SU-DHL-6 (cell line): ENCODE results near the gene CHAT.

Source experiments
- H2AFZ ChIP-seq: fragments of 200-600 bp; sonication (generic); 2 replicates; pipeline ENCODE4 v1.6.1; 2014; ENCODE audit warnings: low read depth, mild to moderate bottlenecking, moderate library complexity, mixed read lengths, antibody characterized with exemption, low read length; ENCODE audit not compliant: severe bottlenecking
- H3F3A ChIP-seq: fragments of 200-600 bp; shearing (Covaris generic); 2 replicates; pipeline ENCODE4 v1.6.0; 2016; ENCODE audit warnings: antibody characterized with exemption, mild to moderate bottlenecking; ENCODE audit not compliant: insufficient read depth
- H3K27ac ChIP-seq: fragments of 200-600 bp; sonication (generic); 2 replicates; pipeline ENCODE4 v1.5.1; 2016; ENCODE audit warnings: low read depth, mild to moderate bottlenecking, low read length, moderate library complexity, mixed read lengths
- H3K27me3 ChIP-seq: fragments of 200-600 bp; sonication (generic), shearing (Covaris generic); 2 replicates; pipeline ENCODE4 v1.6.0; 2014; ENCODE audit warnings: mild to moderate bottlenecking, low read length
- H3K36me3 ChIP-seq: fragments of 200-600 bp; sonication (generic); 2 replicates; pipeline ENCODE4 v1.6.1; 2014; ENCODE audit warnings: mild to moderate bottlenecking, low read length, mixed read lengths
- H3K4me2 ChIP-seq: fragments of 300-600, 200-600 bp; shearing (Covaris generic), sonication (generic); 2 replicates; pipeline ENCODE4 v1.6.0; 2014; ENCODE audit warnings: low read length, low read depth, mild to moderate bottlenecking; ENCODE audit not compliant: poor library complexity, severe bottlenecking
- H3K4me3 ChIP-seq: fragments of 200-600 bp; sonication (generic); 2 replicates; pipeline ENCODE4 v1.5.1; 2014; ENCODE audit warnings: antibody characterized with exemption, low read length, mild to moderate bottlenecking, mixed read lengths; ENCODE audit not compliant: insufficient read depth, poor library complexity, severe bottlenecking
- H3K79me2 ChIP-seq: fragments of 200-600 bp; sonication (generic); 2 replicates; pipeline ENCODE4 v1.6.1; 2014; ENCODE audit warnings: mild to moderate bottlenecking, low read length, moderate library complexity; ENCODE audit not compliant: insufficient read depth
- H3K9ac ChIP-seq: fragments of 200-600 bp; sonication (generic); 2 replicates; pipeline ENCODE4 v1.7.0; 2014; ENCODE audit warnings: mild to moderate bottlenecking, low read length
- H3K9me2 ChIP-seq: fragments of 200-600 bp; sonication (generic); replicated peaks from 2 replicates; pipeline ENCODE4 v1.6.1; 2014; ENCODE audit warnings: low read length; ENCODE audit not compliant: insufficient read depth
- H3K9me3 ChIP-seq: fragments of 200-600 bp; sonication (generic); 2 replicates; pipeline ENCODE4 v1.6.1; 2014; ENCODE audit warnings: low read length, mixed read lengths; ENCODE audit not compliant: insufficient read depth
- H4K20me1 ChIP-seq: fragments of 200-600 bp; sonication (generic); 2 replicates; pipeline ENCODE4 v1.6.1; 2014; ENCODE audit warnings: low read depth, mild to moderate bottlenecking, antibody characterized with exemption, low read length, moderate library complexity, mixed read lengths
- CTCF ChIP-seq: fragments of 200-600 bp; sonication (generic); IDR thresholded peaks from one replicate; pipeline ENCODE4 v1.5.1; 2017; ENCODE audit warnings: antibody characterized with exemption, mild to moderate bottlenecking, low read length, moderate library complexity; ENCODE audit not compliant: insufficient read depth, poor library complexity, severe bottlenecking
- EZH2phosphoT487 ChIP-seq: fragments of 200-600 bp; sonication (generic), shearing (Covaris generic); conservative IDR thresholded peaks from 2 replicates; pipeline ENCODE4 v1.6.1; 2018; ENCODE audit warnings: mild to moderate bottlenecking, antibody characterized with exemption, low read length, moderate library complexity, mixed read lengths

The CHAT gene

GRCh38 chr10:49710966-49711365, 97.1 kb downstream of the CHAT start:
- H3K36me3 ChIP-seq, result no peaks in the 10 kb centered on the region
- H3K4me2 ChIP-seq, result no peak overlapping the region
- H3K79me2 ChIP-seq, result no peaks in the 10 kb centered on the region
- no peaks in the 10 kb centered on the region for H3K27me3 ChIP-seq
- no peak overlapping the region for H3K27ac ChIP-seq
- H3K9ac ChIP-seq, result no peak overlapping the region
- H3F3A ChIP-seq, result no peaks in the 10 kb centered on the region
- no peaks in the 10 kb centered on the region for H3K9me3 ChIP-seq
- no peaks in the 10 kb centered on the region for H3K9me2 ChIP-seq
- no peaks in the 10 kb centered on the region for H4K20me1 ChIP-seq
- TF ChIP-seq EZH2phosphoT487 (no peak), CTCF (no peak)
- no peak overlapping the region for H3K4me3 ChIP-seq
- H2AFZ ChIP-seq, result no peak overlapping the region

GRCh38 chr10:49711481-49711880, 97.6 kb downstream of the CHAT start:
- H4K20me1 ChIP-seq, result no peaks in the 10 kb centered on the region
- H3K27me3 ChIP-seq, result no peaks in the 10 kb centered on the region
- H3K9me2 ChIP-seq, result no peaks in the 10 kb centered on the region
- no peaks in the 10 kb centered on the region for H3F3A ChIP-seq
- H3K4me2 ChIP-seq, result no peak overlapping the region
- H3K27ac ChIP-seq, result no peak overlapping the region
- TF ChIP-seq CTCF (no peak), EZH2phosphoT487 (no peak)
- no peak overlapping the region for H3K9ac ChIP-seq
- no peak overlapping the region for H2AFZ ChIP-seq
- H3K4me3 ChIP-seq, result no peak overlapping the region
- H3K9me3 ChIP-seq, result no peaks in the 10 kb centered on the region
- H3K79me2 ChIP-seq, result no peaks in the 10 kb centered on the region
- no peaks in the 10 kb centered on the region for H3K36me3 ChIP-seq

- Histone ChIP-seq H3K27me3 (no peaks in the 10 kb centered on the region), H3K27ac (no peak overlapping the region), H3K9ac (no peak overlapping the region), H3K9me2 (no peaks in the 10 kb centered on the region), H2AFZ (no peak overlapping the region), H3K4me3 (no peak overlapping the region), H4K20me1 (no peaks in the 10 kb centered on the region), H3K36me3 (no peaks in the 10 kb centered on the region), H3K9me3 (no peaks in the 10 kb centered on the region), H3F3A (no peaks in the 10 kb centered on the region), H3K79me2 (no peaks in the 10 kb centered on the region), H3K4me2 (no peak overlapping the region)
- TF ChIP-seq CTCF (no peak), EZH2phosphoT487 (no peak)
These were observed 99.4 kb downstream of the CHAT start for GRCh38 chr10:49713266-49713665.
